C4-2B (cell line): ENCODE data around the gene ZNF692.

Experiments
- ZFX ChIP-seq: fragments of 450-650 bp; IDR thresholded peaks from 2 replicates; pipeline ENCODE4 v1.6.1; 2017
- TF ChIP-seq, protein P1 (sequence below): fragments of 450-650 bp; conservative IDR thresholded peaks from 2 replicates; pipeline ENCODE4 v1.5.1; 2017; ENCODE audit warnings: mild to moderate bottlenecking

DNA sequence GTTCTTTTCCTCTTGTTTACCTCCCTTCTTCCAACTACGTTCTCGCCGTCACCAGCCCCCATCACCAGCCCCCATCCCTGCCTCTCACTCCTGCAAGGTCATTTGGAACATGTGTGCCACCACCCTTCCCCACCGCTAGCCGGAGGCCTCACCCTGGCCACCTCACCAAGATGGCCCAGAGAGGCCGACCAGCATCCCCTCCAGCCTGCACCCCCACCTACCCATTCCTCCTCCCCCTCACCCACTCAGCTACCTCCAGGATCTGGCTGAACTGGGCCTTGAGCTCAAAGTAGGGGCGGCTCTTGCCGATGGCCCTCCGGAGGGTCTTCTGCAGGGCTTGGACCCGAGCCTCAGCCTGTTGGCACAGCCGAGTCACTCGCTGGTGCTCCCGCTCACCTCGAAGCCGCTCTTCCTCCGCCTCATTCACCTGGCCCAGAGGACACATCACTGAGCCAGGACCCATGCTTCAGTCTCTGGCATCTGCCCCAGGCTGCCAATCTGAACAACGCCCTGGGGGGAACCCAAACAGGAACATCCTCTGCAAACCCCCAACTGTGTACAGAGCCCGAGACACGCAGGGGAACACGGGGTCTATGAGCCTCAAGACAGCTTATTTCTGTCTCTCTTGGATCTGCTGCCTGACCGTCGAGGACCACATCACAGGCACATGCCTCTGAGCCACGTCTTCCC is 46.0 kb downstream of the ZNF692 start:
- TF ChIP-seq, protein P1, sequence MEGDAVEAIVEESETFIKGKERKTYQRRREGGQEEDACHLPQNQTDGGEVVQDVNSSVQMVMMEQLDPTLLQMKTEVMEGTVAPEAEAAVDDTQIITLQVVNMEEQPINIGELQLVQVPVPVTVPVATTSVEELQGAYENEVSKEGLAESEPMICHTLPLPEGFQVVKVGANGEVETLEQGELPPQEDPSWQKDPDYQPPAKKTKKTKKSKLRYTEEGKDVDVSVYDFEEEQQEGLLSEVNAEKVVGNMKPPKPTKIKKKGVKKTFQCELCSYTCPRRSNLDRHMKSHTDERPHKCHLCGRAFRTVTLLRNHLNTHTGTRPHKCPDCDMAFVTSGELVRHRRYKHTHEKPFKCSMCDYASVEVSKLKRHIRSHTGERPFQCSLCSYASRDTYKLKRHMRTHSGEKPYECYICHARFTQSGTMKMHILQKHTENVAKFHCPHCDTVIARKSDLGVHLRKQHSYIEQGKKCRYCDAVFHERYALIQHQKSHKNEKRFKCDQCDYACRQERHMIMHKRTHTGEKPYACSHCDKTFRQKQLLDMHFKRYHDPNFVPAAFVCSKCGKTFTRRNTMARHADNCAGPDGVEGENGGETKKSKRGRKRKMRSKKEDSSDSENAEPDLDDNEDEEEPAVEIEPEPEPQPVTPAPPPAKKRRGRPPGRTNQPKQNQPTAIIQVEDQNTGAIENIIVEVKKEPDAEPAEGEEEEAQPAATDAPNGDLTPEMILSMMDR, result no peak
- no peak for TF ChIP-seq ZFX
